ENCODE data around the gene RASAL3. TPM values are rescaled to one million over a fixed set of nuclear protein-coding genes. Genes with fewer than 3 reads are reported as not detected.

RASAL3 gene
- total and polyA plus RNA-seq, 2 of the 4 experiments (the other 2 are of a cell fraction) = 0.07 TPM; not detected in 1

DNA sequence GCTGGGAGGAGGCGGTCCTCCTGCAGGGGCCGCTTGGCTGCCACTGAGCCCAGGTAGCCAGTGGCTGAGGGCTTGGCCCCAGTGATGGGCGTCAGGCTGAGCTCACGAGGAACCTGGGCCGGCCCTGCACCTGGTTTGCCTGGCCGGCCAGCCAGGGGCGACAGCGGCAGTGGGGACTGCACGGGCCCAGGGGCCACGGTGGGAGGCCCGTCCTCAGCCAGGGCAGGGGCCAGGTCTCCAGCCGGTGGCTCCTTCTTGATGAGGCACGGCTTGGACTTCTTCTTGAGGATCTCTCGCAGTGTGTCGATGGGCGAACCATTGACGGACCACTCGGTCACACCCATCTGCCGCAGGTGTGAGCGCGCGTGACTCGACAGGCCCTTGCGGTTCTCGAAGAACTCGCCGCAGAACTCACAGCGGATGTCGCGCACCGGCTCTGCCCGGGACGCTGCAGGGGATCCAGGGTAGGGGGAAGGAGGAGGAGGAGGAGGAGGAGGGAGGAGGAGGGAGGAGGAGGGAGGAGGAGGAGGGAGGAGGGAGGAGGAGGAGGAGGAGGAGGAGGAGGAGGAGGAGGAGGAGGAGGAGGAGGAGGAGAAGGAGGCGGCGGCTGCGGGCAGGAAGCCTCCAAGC is 38.9 kb downstream of the RASAL3 start:
- Histone ChIP-seq H2BK120ac (ENCODE audit: low read depth, low read length) (no peak overlapping the region), H4K5ac (ENCODE audit: low read depth, low read length) (no peak overlapping the region), H2BK20ac (ENCODE audit: low read depth, low read length) (no peak overlapping the region), H3K4me3 (ENCODE audit: insufficient read depth, low read depth, low read length) (no peak overlapping the region), H3K4me2 (ENCODE audit: low read depth, low read length) (no peak overlapping the region), H3K23ac (ENCODE audit: low read depth, low read length) (no peak overlapping the region), H3K9me3 (ENCODE audit: control insufficient read depth, insufficient read depth, low read length) (peaks cover 5% of the 10 kb centered on the region; the same call in 1 of the 2 replicates), H3K18ac (ENCODE audit: low read depth, low read length) (no peak overlapping the region), H4K91ac (ENCODE audit: insufficient read depth, low read depth, low read length) (no peak overlapping the region), H3K27ac (ENCODE audit: insufficient read depth, low read length) (no peak overlapping the region), H3K79me1 (ENCODE audit: low read depth in 1 of 2, low read length in 2 of 2) (peaks cover 8 to 50% of the 10 kb centered on the region in 2 experiments), H3K4ac (ENCODE audit: low read depth, low read length) (no peak overlapping the region), H4K20me1 (ENCODE audit: insufficient read depth, low read length) (peaks cover 49% of the 10 kb centered on the region), H3K9me1 (ENCODE audit: insufficient read depth, low read length) (0 out of 2 replicates have a peak, but pooled peaks cover 3% of the 10 kb centered on the region), H2AFZ (replicated peaks; ENCODE audit: low read length, poor library complexity) (no peak overlapping the region), H2AK9ac (replicated peaks; ENCODE audit: low read depth, low read length, poor library complexity) (no peak overlapping the region), H3K14ac (replicated peaks; ENCODE audit: low read depth, low read length) (no peak overlapping the region), H2BK5ac (ENCODE audit: low read depth, low read length, poor library complexity, severe bottlenecking) (no peak overlapping the region), H4K8ac (ENCODE audit: low read depth in 2 of 2, low read length in 2 of 2) (no peak overlapping the region), H3K9ac (ENCODE audit: low read depth, low read length) (no peak overlapping the region), H3K56ac (ENCODE audit: extremely low read depth, insufficient read depth, low read length) (no peak overlapping the region), H3K4me1 (ENCODE audit: control insufficient read depth, insufficient read depth, low read length) (peaks cover 10% of the 10 kb centered on the region), H2BK15ac (ENCODE audit: low read depth, low read length) (no peak overlapping the region), H3K27me3 (ENCODE audit: control insufficient read depth, insufficient read depth, low read length) (no peaks in the 10 kb centered on the region), H2AK5ac (ENCODE audit: low read depth, low read length) (no peak overlapping the region), H3K36me3 (ENCODE audit: control insufficient read depth, insufficient read depth, low read length) (peaks cover 64% of the 10 kb centered on the region)
- no peak for ATAC-seq (ENCODE audit: low read depth)
- CTCF ChIA-PET = no interaction called here
- BruUV-seq (replicated peaks) = no TSS peak
- dilution Hi-C loops (cut with HindIII; ENCODE audit: low sequenced_read_pairs, unreplicated experiment) = no loop called here
- 96% methylated on average over 12 of the region's 36 CpGs; no CpG with 5 or more reads in 1 of the 2 experiments for WGBS, 2 experiments (ENCODE audit: extremely low coverage in 2 of 2, insufficient read length in 1 of 2)
- in situ Hi-C loops (cut with MboI; ENCODE audit: low sequenced_read_pairs) = loop anchor here (25.0 kb wide), 1 partner anchor 863 kb away; the partner anchor contains the start of gene NDUFB7
- DNase-seq = no peak
- intact Hi-C loops (cut with micrococcal nuclease) = no loop called here
- TF ChIP-seq MXI1 (IDR thresholded peaks at IDR 0.05; ENCODE audit: borderline replicate concordance, low read depth, low read length) (no peak), RCOR1 (IDR thresholded peaks at IDR 0.05; ENCODE audit: insufficient replicate concordance, low read length) (no peak), MAZ (IDR thresholded peaks at IDR 0.05; ENCODE audit: borderline replicate concordance, low read depth, low read length) (no peak), FOS (IDR thresholded peaks at IDR 0.05; ENCODE audit: low read depth, low read length) (no peak), POLR2A (IDR thresholded peaks at IDR 0.05; ENCODE audit: low read depth, low read length) (no peak), RFX5 (IDR thresholded peaks at IDR 0.05; ENCODE audit: low read depth, low read length) (no peak), RAD21 (IDR thresholded peaks at IDR 0.05; ENCODE audit: low read length) (no peak), BHLHE40 (IDR thresholded peaks at IDR 0.05; ENCODE audit: low read depth, low read length) (no peak), CEBPB (IDR thresholded peaks at IDR 0.05; ENCODE audit: low read depth, low read length) (no peak), MAFK (IDR thresholded peaks at IDR 0.05; ENCODE audit: low read depth, low read length) (no peak), SMC3 (IDR thresholded peaks at IDR 0.05; ENCODE audit: low read depth, low read length) (no peak), CHD1 (IDR thresholded peaks at IDR 0.05; ENCODE audit: low read depth, low read length) (no peak), NFE2L2 (IDR thresholded peaks at IDR 0.05; ENCODE audit: low read depth, low read length) (no peak)
- TF ChIP-seq, protein P1, sequence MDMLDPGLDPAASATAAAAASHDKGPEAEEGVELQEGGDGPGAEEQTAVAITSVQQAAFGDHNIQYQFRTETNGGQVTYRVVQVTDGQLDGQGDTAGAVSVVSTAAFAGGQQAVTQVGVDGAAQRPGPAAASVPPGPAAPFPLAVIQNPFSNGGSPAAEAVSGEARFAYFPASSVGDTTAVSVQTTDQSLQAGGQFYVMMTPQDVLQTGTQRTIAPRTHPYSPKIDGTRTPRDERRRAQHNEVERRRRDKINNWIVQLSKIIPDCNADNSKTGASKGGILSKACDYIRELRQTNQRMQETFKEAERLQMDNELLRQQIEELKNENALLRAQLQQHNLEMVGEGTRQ (IDR thresholded peaks at IDR 0.05; ENCODE audit: low read depth, low read length) = no peak
- TF ChIP-seq, protein P2, sequence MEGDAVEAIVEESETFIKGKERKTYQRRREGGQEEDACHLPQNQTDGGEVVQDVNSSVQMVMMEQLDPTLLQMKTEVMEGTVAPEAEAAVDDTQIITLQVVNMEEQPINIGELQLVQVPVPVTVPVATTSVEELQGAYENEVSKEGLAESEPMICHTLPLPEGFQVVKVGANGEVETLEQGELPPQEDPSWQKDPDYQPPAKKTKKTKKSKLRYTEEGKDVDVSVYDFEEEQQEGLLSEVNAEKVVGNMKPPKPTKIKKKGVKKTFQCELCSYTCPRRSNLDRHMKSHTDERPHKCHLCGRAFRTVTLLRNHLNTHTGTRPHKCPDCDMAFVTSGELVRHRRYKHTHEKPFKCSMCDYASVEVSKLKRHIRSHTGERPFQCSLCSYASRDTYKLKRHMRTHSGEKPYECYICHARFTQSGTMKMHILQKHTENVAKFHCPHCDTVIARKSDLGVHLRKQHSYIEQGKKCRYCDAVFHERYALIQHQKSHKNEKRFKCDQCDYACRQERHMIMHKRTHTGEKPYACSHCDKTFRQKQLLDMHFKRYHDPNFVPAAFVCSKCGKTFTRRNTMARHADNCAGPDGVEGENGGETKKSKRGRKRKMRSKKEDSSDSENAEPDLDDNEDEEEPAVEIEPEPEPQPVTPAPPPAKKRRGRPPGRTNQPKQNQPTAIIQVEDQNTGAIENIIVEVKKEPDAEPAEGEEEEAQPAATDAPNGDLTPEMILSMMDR (conservative IDR thresholded peaks at IDR 0.05; ENCODE audit: low read depth, low read length) = no peak
- TF ChIP-seq, protein P3, sequence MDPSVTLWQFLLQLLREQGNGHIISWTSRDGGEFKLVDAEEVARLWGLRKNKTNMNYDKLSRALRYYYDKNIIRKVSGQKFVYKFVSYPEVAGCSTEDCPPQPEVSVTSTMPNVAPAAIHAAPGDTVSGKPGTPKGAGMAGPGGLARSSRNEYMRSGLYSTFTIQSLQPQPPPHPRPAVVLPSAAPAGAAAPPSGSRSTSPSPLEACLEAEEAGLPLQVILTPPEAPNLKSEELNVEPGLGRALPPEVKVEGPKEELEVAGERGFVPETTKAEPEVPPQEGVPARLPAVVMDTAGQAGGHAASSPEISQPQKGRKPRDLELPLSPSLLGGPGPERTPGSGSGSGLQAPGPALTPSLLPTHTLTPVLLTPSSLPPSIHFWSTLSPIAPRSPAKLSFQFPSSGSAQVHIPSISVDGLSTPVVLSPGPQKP (IDR thresholded peaks at IDR 0.05; ENCODE audit: borderline replicate concordance, low read depth, low read length) = no peak
- POLR2A ChIA-PET (ENCODE audit: unreplicated experiment) = no interaction called here
